Mammary microvascular endothelial cell (primary cell): Measurements from ENCODE around the gene LRFN5. TPM values are rescaled to one million over a fixed set of nuclear protein-coding genes. Genes with fewer than 3 reads are reported as not detected.

Source experiments
- total RNA-seq: library from RNA; depleted of rRNA; stranded (reverse); fragments of >200 nt; gene quantifications from 2 replicates; pipeline ENCODE4 v1.2.3, GENCODE V29; 2015

LRFN5 gene
- under 0.01 TPM in 1 of 2 replicates, not detected in the other for total RNA-seq

DNA sequence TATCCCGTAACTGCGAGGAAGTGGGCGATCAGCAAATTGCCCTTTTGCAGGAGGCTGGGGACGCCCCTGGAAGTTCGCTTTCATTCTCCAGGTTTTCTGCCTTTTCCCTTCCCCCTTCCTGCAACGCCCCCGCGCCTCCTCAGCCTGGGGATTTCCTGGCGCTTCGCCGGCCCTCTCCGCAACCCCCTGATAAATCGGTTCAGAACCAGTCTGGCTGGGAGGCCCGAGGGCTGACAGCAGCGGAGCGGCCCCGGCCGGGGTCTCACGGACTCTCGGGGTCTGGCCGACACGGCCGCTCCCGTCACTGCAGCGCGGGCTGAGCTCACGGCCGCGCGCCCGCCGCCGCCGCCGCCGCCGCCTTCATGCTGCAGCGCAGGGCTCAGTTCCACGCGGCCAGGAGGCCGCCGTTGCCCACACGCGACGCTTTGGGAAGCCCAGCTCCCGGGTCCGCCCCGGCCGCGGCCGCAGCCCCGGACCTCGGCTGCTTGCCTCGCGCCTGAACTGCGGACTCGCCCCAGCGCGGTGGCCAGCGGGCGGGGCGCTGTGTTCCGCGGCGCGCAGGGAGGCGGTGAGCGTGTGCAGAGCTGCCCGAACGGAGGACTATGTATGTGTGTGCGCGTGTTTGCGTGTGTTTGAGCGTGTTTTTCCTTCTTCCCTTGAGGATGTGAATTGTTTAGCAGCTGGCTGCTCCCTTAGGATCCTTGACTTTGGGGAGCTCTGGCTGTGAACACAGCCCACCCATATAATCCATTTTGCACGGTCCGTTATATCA is at the start of gene LRFN5:
Gene LRFN5, plus strand, starts transcription at position 345 of the 772 bp plus-strand sequence.

